A549 (cell line): ENCODE measurements around the gene BRDT. TPM values are rescaled to one million over a fixed set of nuclear protein-coding genes. Genes with fewer than 3 reads are reported as not detected.

ENCODE experiments used
- ATAC-seq, 2 experiments: fragments of 200-7000 bp in 1 of 2; fragments of >200 bp in 1 of 2; cut with Nextera tagmentation in 1 of 2; cut with Tn5 transposase in 1 of 2; 3 replicates each; pipeline versions ENCODE4 v1.8.0 to v1.9.1; 2018 to 2020; ENCODE audit warnings: mild to moderate bottlenecking in 1 of 2, moderate library complexity in 1 of 2
- CTCF ChIA-PET: fragments of 300-600 bp; sonication (Branson Sonifier 250); formaldehyde crosslinking; extraction: SDS; loops from one replicate; lab custom pipeline; 2021; ENCODE audit warnings: antibody characterized with exemption, inconsistent platforms; lab: Yijun Ruan, JAX
- POLR2A ChIA-PET: fragments of 350-600 bp; formaldehyde crosslinking; extraction: SDS; loops from one replicate; lab custom pipeline; 2021; ENCODE audit warnings: antibody characterized with exemption, inconsistent platforms; lab: Yijun Ruan, JAX
- DNase-seq, 2 experiments: peaks; one replicate each; pipeline versions ENCODE4 v3.0.0 to v3.0.0-alpha.2; 2011 to 2016; ENCODE audit warnings: low read depth in 1 of 2, low spot score in 1 of 2
- FAIRE-seq: peaks from 2 replicates; lab custom pipeline; 2011; peaks lifted over from hg19 to GRCh38; lab: Jason Lieb, UNC
- H3K27ac ChIP-seq, 2 experiments: fragments of >200 bp; sonication (Bioruptor Twin); formaldehyde crosslinking; 3 replicates each; pipeline ENCODE4 v1.5.1; 2016 to 2017
- H3K4me1 ChIP-seq: fragments of >200 bp; sonication (Bioruptor Twin); formaldehyde crosslinking; 3 replicates; pipeline ENCODE4 v1.6.1; 2016
- H3K4me2 ChIP-seq: fragments of >200 bp; sonication (Bioruptor Twin); formaldehyde crosslinking; 3 replicates; pipeline ENCODE4 v1.6.1; 2016
- H3K4me3 ChIP-seq: fragments of >200 bp; sonication (Bioruptor Twin); formaldehyde crosslinking; 3 replicates; pipeline ENCODE4 v1.5.1; 2016
- H3K9me3 ChIP-seq: fragments of >200 bp; sonication (Bioruptor Twin); formaldehyde crosslinking; 3 replicates; pipeline ENCODE4 v1.6.1; 2016
- BHLHE40 ChIP-seq: IDR thresholded peaks from 2 replicates; pipeline ENCODE4 v1.6.1; 2012; ENCODE audit warnings: low read depth, low read length, inconsistent platforms
- CEBPB ChIP-seq, 2 experiments: fragments of >200 bp in 1 of 2; sonication (Bioruptor Twin) in 1 of 2; formaldehyde crosslinking in 1 of 2; IDR thresholded peaks; 2 replicates each; pipeline ENCODE4 v1.6.1; 2012 to 2016
- CHD2 ChIP-seq: fragments of 150-350 bp; IDR thresholded peaks from 2 replicates; pipeline ENCODE4 v1.6.1; 2014; ENCODE audit warnings: low read length; ENCODE audit not compliant: partially characterized antibody
- CHD4 ChIP-seq: fragments of 200-600 bp; sonication (generic); IDR thresholded peaks from 2 replicates; pipeline ENCODE4 v1.6.1; 2016; ENCODE audit warnings: antibody characterized with exemption, mild to moderate bottlenecking, borderline replicate concordance
- EHMT2 ChIP-seq: fragments of 200-600 bp; sonication (generic); IDR thresholded peaks from 2 replicates; pipeline ENCODE4 v1.6.1; 2016; ENCODE audit warnings: antibody characterized with exemption, low read depth, mild to moderate bottlenecking, moderate library complexity
- ELK1 ChIP-seq: fragments of 150-350 bp; IDR thresholded peaks from 2 replicates; pipeline ENCODE4 v1.6.1; 2014; ENCODE audit warnings: low read depth, mild to moderate bottlenecking, low read length
- ESRRA ChIP-seq: fragments of 150-350 bp; IDR thresholded peaks from 2 replicates; pipeline ENCODE4 v1.6.1; 2014; ENCODE audit warnings: mild to moderate bottlenecking, low read length, borderline replicate concordance
- FOSB ChIP-seq: fragments of 250-450 bp; sonication (Bioruptor Pico); IDR thresholded peaks from 2 replicates; pipeline ENCODE4 v1.5.0; 2020; ENCODE audit warnings: mild to moderate bottlenecking, moderate library complexity
- FOXS1 ChIP-seq: fragments of 250-450 bp; sonication (Bioruptor Pico); IDR thresholded peaks from 2 replicates; pipeline ENCODE4 v1.5.0; 2020; ENCODE audit warnings: mild to moderate bottlenecking, moderate library complexity
- HDAC2 ChIP-seq: fragments of 200-600 bp; sonication (generic); IDR thresholded peaks from 2 replicates; pipeline ENCODE4 v1.6.1; 2016
- HES2 ChIP-seq: fragments of >200 bp; sonication (Bioruptor Twin); formaldehyde crosslinking; IDR thresholded peaks from 2 replicates; pipeline ENCODE4 v1.6.1; 2016
- HEYL ChIP-seq: fragments of 250-450 bp; sonication (Bioruptor Pico); IDR thresholded peaks from 2 replicates; pipeline ENCODE4 v1.8.0; 2021; ENCODE audit warnings: mild to moderate bottlenecking, moderate library complexity
- HMGXB4 ChIP-seq: fragments of 250-450 bp; sonication (Bioruptor Pico); IDR thresholded peaks from 2 replicates; pipeline ENCODE4 v1.5.0; 2021; ENCODE audit warnings: mild to moderate bottlenecking, moderate library complexity, borderline replicate concordance
- HOXA7 ChIP-seq: fragments of 250-450 bp; sonication (Bioruptor Pico); IDR thresholded peaks from 2 replicates; pipeline ENCODE4 v1.5.0; 2020; ENCODE audit warnings: mild to moderate bottlenecking, moderate library complexity
- HOXB13 ChIP-seq: fragments of 250-450 bp; sonication (Bioruptor Pico); IDR thresholded peaks from 2 replicates; pipeline ENCODE4 v1.5.0; 2020; ENCODE audit warnings: low read depth, mild to moderate bottlenecking, moderate library complexity
- HOXB5 ChIP-seq: fragments of 250-450 bp; sonication (Bioruptor Pico); IDR thresholded peaks from 2 replicates; pipeline ENCODE4 v1.5.0; 2020; ENCODE audit warnings: mild to moderate bottlenecking, moderate library complexity
- JUN ChIP-seq, 2 experiments: fragments of >200 bp; sonication (Bioruptor Twin); formaldehyde crosslinking; IDR thresholded peaks; 2 replicates in 1 of 2; 3 replicates in 1 of 2; pipeline ENCODE4 v1.6.1; 2016 to 2017
- JUNB ChIP-seq: fragments of >200 bp; sonication (Bioruptor Twin); formaldehyde crosslinking; IDR thresholded peaks from 2 replicates; pipeline ENCODE4 v1.6.1; 2016
- MAX ChIP-seq: IDR thresholded peaks from 2 replicates; pipeline ENCODE4 v1.6.1; 2012
- MAZ ChIP-seq: fragments of 150-350 bp; IDR thresholded peaks from 2 replicates; pipeline ENCODE4 v1.6.1; 2014; ENCODE audit warnings: antibody characterized with exemption, low read depth, low read length, borderline replicate concordance
- PHF8 ChIP-seq: fragments of 200-600 bp; sonication (generic); IDR thresholded peaks from 2 replicates; pipeline ENCODE4 v1.6.1; 2016; ENCODE audit warnings: low read depth, mild to moderate bottlenecking, antibody characterized with exemption, moderate library complexity, borderline replicate concordance
- POLR2A ChIP-seq: IDR thresholded peaks from 2 replicates; pipeline ENCODE4 v1.6.1; 2012; ENCODE audit warnings: mild to moderate bottlenecking, low read length
- RARB ChIP-seq: fragments of 250-450 bp; sonication (Bioruptor Pico); IDR thresholded peaks from 2 replicates; pipeline ENCODE4 v1.8.0; 2021; ENCODE audit warnings: mild to moderate bottlenecking, moderate library complexity
- RNF2 ChIP-seq: fragments of 200-600 bp; sonication (generic); IDR thresholded peaks from 2 replicates; pipeline ENCODE4 v1.6.1; 2016; ENCODE audit warnings: low read depth, mild to moderate bottlenecking, antibody characterized with exemption, moderate library complexity, borderline replicate concordance
- USF2 ChIP-seq: fragments of 450-650 bp; IDR thresholded peaks from 2 replicates; pipeline ENCODE4 v1.6.1; 2014; ENCODE audit warnings: antibody characterized with exemption
- WGBS: methylation state at CpG from one replicate; pipeline ENCODE4 v1.1.6; 2017; ENCODE audit errors: missing lambda C conversion rate; 5-methylcytosine and 5-hydroxymethylcytosine counted together
- polyA plus RNA-seq, 4 experiments: library from polyadenylated mRNA; depleted of rRNA in 3 of 4; stranded (reverse); fragments of >200 nt; fragmentation: RNase III in 1 of 4; extraction: RNeasy Plus Mini Kit Qiagen cat#74134 plus additional on column Dnase treatment in 1 of 4; gene quantifications; 2 replicates in 3 of 4; 3 replicates in 1 of 4; pipeline ENCODE4 v1.2.3, GENCODE V29; 2011 to 2017
- TF ChIP-seq, protein P1 (sequence below): IDR thresholded peaks from 2 replicates; pipeline ENCODE4 v1.6.1; 2012; ENCODE audit warnings: low read depth, borderline replicate concordance

BRDT gene
- polyA plus RNA-seq, 2 of the 4 experiments (the other 2 are of a cell fraction), result not detected

DNA sequence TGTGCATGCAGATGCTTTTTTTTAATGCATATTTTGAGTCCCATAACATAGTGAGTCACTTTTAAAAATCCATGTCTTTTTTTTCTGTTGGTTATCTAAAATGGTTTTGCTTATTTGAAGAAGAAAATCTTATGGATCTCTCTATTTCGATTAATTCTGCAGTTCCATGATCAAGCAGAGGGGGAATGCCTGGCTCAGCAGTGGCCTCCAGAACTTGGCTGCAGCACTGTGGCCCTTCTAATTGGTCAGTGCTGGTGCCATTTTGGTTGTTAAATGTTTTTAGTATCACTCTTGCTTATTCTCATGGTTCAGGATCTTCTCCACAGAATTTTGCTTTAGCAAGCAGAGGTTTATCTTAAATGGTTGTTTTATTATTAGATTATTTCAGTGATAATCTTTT lies 91.8 kb downstream of the BRDT start:
- no peak overlapping the region for H3K4me2 ChIP-seq
- H3K4me1 ChIP-seq, result no peaks in the 10 kb centered on the region
- ChIA-PET CTCF (interaction anchor here (1.3 kb wide), 1 partner anchor 10 kb away, joined by 4 read pairs; no protein-coding TSS in a partner anchor), POLR2A (no interaction called here)
- 42% methylated on average over 1 of the region's 1 CpG for WGBS
- no peak overlapping the region for H3K4me3 ChIP-seq
- DNase-seq (no peak), FAIRE-seq (no peak), ATAC-seq (no peak)
- TF ChIP-seq CHD2 (no peak), HMGXB4 (CRISPR knock-in tag) (no peak), USF2 (no peak), RNF2 (no peak), JUNB (no peak), HOXB5 (CRISPR knock-in tag) (no peak), EHMT2 (no peak), CHD4 (no peak), FOSB (CRISPR knock-in tag) (no peak), HDAC2 (no peak), HEYL (no peak), ELK1 (no peak), RARB (CRISPR knock-in tag) (no peak), ESRRA (no peak), BHLHE40 (no peak)
- no peak overlapping the region for H3K27ac ChIP-seq
- no peaks in the 10 kb centered on the region for H3K9me3 ChIP-seq

DNA sequence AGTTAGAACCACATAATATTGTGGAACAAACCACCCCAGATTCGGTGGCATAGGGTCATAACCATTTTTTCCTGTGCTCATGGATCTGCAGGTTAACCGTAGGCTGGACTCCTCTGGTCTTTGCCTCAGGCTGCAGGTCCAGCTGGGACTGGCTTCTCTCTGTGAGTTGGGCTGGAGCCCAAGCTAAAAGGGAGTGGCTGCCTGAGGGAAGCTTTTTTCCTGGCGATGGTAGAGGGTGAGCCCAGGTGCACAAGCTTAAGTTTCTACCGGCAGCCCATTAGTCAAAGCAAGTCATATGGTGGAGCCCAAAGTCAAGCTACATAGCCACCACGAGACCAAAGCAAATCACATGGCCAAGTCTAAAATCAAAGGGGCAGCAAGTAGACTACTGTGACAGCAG lies 94.4 kb downstream of the BRDT start:
- Histone ChIP-seq H3K4me1 (no peaks in the 10 kb centered on the region), H3K9me3 (no peaks in the 10 kb centered on the region), H3K4me3 (no peak overlapping the region), H3K4me2 (no peak overlapping the region), H3K27ac (no peak overlapping the region)
- TF ChIP-seq MAZ, result no peak
- TF ChIP-seq HOXA7, result no peak
- TF ChIP-seq HOXB5 (CRISPR knock-in tag), result no peak
- TF ChIP-seq CHD2, result no peak
- no peak for TF ChIP-seq JUN (IDR thresholded peaks at IDR 0.05)
- TF ChIP-seq JUNB, result no peak
- no peak for TF ChIP-seq HOXB13 (CRISPR knock-in tag)
- ChIA-PET POLR2A (no interaction called here), CTCF (no interaction called here)
- ATAC-seq, result no peak
- no peak for DNase-seq
- no peak for FAIRE-seq
- 56% methylated on average over 4 of the region's 5 CpGs for WGBS

DNA sequence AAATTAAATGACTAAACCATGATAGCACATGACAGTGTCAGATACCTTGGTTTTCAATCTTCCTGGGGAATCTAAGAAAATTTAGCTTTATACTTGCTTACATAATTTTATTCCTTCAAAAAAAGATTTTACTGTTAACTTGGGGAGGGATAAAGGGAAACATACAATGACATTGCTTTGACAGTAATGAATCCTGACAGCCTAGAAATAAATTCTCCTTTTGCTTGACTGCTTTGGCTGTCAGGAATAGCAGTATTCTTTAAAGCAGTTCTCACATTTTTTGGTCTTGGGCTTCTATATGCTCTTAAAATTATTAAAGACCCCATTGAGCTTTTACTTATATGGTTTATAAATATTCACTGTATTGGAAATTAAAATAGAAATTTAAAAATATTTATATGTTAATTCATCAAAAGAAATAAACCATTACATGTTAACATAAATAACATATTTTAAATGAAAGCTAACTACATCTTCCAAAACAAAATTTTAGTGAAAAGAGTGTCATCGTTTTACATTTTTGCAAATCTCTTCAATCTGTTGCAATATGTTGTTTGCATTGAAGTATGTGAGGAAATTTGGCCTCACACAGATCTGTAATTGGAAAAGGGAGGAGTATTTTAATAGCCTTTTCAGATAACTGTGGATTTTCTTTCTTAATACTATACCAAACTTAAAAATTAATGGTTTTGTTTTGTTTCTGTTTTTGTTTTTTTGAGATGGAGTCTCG lies 96.7 kb downstream of the BRDT start:
- FAIRE-seq (no peak), DNase-seq (no peak)
- CTCF ChIA-PET, result no interaction called here
- Histone ChIP-seq H3K4me2 (no peak overlapping the region), H3K4me1 (no peaks in the 10 kb centered on the region), H3K9me3 (no peaks in the 10 kb centered on the region)
- 45% methylated on average over 2 of the region's 2 CpGs for WGBS
- no peak for TF ChIP-seq CEBPB (IDR thresholded peaks at IDR 0.05)
- no peak for TF ChIP-seq PHF8
- no peak for TF ChIP-seq FOXS1 (CRISPR knock-in tag)
- no peak for TF ChIP-seq JUN (IDR thresholded peaks at IDR 0.05)
- no peak for TF ChIP-seq POLR2A
- TF ChIP-seq FOSB (CRISPR knock-in tag), result no peak
- TF ChIP-seq BHLHE40, result no peak
- TF ChIP-seq MAX, result no peak
- no peak for TF ChIP-seq HOXA7
- TF ChIP-seq HOXB13 (CRISPR knock-in tag), result no peak
- TF ChIP-seq, protein P1, sequence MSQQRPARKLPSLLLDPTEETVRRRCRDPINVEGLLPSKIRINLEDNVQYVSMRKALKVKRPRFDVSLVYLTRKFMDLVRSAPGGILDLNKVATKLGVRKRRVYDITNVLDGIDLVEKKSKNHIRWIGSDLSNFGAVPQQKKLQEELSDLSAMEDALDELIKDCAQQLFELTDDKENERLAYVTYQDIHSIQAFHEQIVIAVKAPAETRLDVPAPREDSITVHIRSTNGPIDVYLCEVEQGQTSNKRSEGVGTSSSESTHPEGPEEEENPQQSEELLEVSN, result no peak
- no peak for TF ChIP-seq HES2
- TF ChIP-seq, all 56 proteins: peak for 0
- POLR2A ChIA-PET, result no interaction called here
- Histone ChIP-seq H3K27ac (no peak overlapping the region), H3K4me3 (no peak overlapping the region)
- no peak for ATAC-seq
